ENCODE data around the gene DAP.

DNA sequence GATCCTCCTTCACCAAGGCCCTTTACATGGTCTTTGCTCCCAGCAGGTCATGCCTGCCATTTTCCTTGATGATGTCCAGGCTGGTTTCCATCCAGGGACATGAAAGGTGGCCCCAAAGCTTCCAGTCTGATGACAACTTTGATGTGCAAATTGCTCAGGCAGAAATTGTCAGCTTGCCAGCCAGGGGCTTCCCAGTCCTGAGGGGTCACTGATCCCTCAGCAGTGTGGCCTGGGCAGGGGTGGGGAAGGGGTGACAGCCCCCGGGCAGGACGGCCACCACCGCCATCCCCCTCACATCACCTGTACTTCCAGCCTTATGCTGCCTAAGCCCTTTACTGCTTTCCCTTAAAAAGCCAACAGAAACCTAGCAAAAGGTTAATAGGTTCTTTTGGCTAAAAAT lies 100.9 kb downstream of the DAP start:
- TF ChIP-seq, protein P1, sequence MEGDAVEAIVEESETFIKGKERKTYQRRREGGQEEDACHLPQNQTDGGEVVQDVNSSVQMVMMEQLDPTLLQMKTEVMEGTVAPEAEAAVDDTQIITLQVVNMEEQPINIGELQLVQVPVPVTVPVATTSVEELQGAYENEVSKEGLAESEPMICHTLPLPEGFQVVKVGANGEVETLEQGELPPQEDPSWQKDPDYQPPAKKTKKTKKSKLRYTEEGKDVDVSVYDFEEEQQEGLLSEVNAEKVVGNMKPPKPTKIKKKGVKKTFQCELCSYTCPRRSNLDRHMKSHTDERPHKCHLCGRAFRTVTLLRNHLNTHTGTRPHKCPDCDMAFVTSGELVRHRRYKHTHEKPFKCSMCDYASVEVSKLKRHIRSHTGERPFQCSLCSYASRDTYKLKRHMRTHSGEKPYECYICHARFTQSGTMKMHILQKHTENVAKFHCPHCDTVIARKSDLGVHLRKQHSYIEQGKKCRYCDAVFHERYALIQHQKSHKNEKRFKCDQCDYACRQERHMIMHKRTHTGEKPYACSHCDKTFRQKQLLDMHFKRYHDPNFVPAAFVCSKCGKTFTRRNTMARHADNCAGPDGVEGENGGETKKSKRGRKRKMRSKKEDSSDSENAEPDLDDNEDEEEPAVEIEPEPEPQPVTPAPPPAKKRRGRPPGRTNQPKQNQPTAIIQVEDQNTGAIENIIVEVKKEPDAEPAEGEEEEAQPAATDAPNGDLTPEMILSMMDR (IDR thresholded peaks at IDR 0.05): no peak
- TF ChIP-seq POLR2A (IDR thresholded peaks at IDR 0.05): no peak

All from adrenal gland (tissue), 5 donors.